Activated T-helper 2 cell treated with anti-CD3 and anti-CD28 coated beads, Interferon-gamma antibody, Interleukin-2, Interleukin-4, amounts not matched to agents 10 μg/mL and 5 μg/mL and 100 μg/mL, durations not matched to agents 14 hours and 24 hours and 36 hours (primary cell): ENCODE measurements around the gene NRG3. TPM values are rescaled to one million over a fixed set of nuclear protein-coding genes. Genes with fewer than 3 reads are reported as not detected.

Source experiments
- DNase-seq: peaks from one replicate; pipeline ENCODE4 v3.0.0; 2021; ENCODE audit warnings: low spot score
- H3K27ac Mint-ChIP-seq: one replicate; pipeline ENCODE4 v1.8.0; 2021; ENCODE audit warnings: mixed read lengths
- H3K27me3 Mint-ChIP-seq: one replicate; pipeline ENCODE4 v1.8.0; 2021; ENCODE audit warnings: low read depth, mixed read lengths
- H3K36me3 Mint-ChIP-seq: one replicate; pipeline ENCODE4 v1.8.0; 2021; ENCODE audit warnings: low read depth, mixed read lengths
- H3K4me1 Mint-ChIP-seq: one replicate; pipeline ENCODE4 v1.8.0; 2021; ENCODE audit warnings: low read depth, mixed read lengths
- H3K4me3 Mint-ChIP-seq: one replicate; pipeline ENCODE4 v1.8.0; 2021; ENCODE audit warnings: low read depth, mild to moderate bottlenecking, moderate library complexity, mixed read lengths
- H3K9me3 Mint-ChIP-seq: one replicate; pipeline ENCODE4 v1.8.0; 2021; ENCODE audit warnings: mixed read lengths
- intact Hi-C: fragments of 100-400 bp; cut with micrococcal nuclease; formaldehyde crosslinking; loops from one replicate; pipeline ENCODE4 v1.15.1; 2023
- total RNA-seq: library from RNA; stranded (reverse); gene quantifications from 2 replicates; pipeline ENCODE4 v1.2.3, GENCODE V29; 2022

The NRG3 gene
- total RNA-seq, 1 donor from 2014 or later, result not detected

DNA sequence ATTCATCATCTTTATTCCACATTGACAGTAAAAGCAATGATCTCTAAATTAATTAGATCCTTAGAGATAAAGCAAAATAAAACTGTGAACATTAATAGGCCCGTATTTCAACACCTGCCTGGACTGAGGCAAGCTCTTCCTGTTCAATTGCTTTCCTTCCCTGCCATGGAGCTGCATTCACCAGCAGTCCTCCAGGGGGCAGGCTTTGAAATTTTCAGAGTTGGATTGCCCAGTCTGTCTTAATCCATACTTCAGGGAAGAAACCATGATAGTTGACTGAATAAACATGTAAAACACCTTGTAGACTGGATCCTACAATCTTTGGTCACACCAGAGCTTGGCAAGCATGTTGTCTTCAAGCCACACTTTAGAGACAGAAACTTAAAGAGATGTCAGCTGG lies 936.6 kb downstream of the NRG3 start:
- Mint-ChIP-seq H3K9me3 (peaks cover 4% of the 10 kb centered on the region), H3K4me3 (no peak overlapping the region), H3K27ac (no peak overlapping the region), H3K4me1 (no peaks in the 10 kb centered on the region), H3K27me3 (no peaks in the 10 kb centered on the region), H3K36me3 (no peaks in the 10 kb centered on the region)
- DNase-seq, result no peak
- intact Hi-C loops, result no loop called here

DNA sequence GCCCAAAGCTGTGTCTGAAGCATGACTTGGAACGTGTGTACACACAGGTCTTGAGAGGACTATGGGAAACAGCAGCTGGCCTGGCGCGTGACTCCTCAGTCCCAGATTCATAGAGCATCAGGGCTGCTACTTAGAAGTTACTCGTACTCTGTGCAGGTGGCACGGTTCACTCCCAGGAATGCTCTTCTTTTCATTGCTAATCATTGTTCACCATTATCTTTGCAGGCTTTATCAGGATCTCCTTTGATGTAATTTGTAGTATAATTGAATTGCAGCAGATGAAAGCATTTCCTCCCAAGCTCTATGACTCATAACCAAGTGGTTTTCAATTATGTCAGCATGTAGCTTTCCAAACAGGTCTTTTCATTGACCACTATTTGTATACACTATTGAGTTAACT lies 938.9 kb downstream of the NRG3 start:
- no peaks in the 10 kb centered on the region for H3K36me3 Mint-ChIP-seq
- no peak overlapping the region for H3K4me3 Mint-ChIP-seq
- H3K4me1 Mint-ChIP-seq, result no peaks in the 10 kb centered on the region
- peaks cover 8% of the 10 kb centered on the region for H3K9me3 Mint-ChIP-seq
- no peak overlapping the region for H3K27ac Mint-ChIP-seq
- DNase-seq, result no peak
- no peaks in the 10 kb centered on the region for H3K27me3 Mint-ChIP-seq
- intact Hi-C loops, result no loop called here

GRCh38 chr10:82814635-82815034 lies 939.6 kb downstream of the NRG3 start:
- no peaks in the 10 kb centered on the region for H3K27me3 Mint-ChIP-seq
- no peaks in the 10 kb centered on the region for H3K4me1 Mint-ChIP-seq
- H3K36me3 Mint-ChIP-seq, result no peaks in the 10 kb centered on the region
- intact Hi-C loops, result no loop called here
- peaks cover 8% of the 10 kb centered on the region for H3K9me3 Mint-ChIP-seq
- no peak overlapping the region for H3K4me3 Mint-ChIP-seq
- no peak overlapping the region for H3K27ac Mint-ChIP-seq
- no peak for DNase-seq

DNA sequence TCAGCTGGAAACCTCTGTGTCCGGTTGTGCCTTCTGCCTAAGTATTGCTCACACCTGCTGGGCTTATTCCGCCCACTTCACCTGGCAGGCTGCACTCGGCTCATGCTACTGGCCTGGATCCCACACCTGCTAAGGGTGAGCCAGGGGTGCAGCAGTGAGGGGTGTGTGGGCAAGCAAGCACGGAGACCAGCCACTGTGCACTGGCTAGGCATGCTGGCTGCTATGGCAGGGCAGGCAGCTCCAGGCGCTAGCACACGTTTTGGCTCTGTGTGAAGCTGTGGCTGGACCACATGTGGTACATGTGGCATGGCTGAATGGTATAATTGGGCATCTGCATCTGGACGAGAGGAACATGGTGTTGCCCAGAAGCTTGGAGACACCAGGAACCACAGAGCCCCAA lies 940.7 kb downstream of the NRG3 start:
- intact Hi-C loops, result no loop called here
- Mint-ChIP-seq H3K9me3 (peaks cover 8% of the 10 kb centered on the region), H3K36me3 (no peaks in the 10 kb centered on the region)

GRCh38 chr10:82817676-82818422 lies 942.9 kb downstream of the NRG3 start:
- Mint-ChIP-seq H3K4me3 (no peak overlapping the region), H3K27me3 (no peaks in the 10 kb centered on the region), H3K36me3 (no peaks in the 10 kb centered on the region), H3K9me3 (peaks cover 12% of the 10 kb centered on the region), H3K27ac (no peak overlapping the region), H3K4me1 (no peaks in the 10 kb centered on the region)
- intact Hi-C loops, result no loop called here
- DNase-seq, result no peak

More for the DNA sequence above, 940.7 kb downstream of the NRG3 start:
- no peaks in the 10 kb centered on the region for H3K4me1 Mint-ChIP-seq
- no peak for DNase-seq
- H3K27me3 Mint-ChIP-seq, result no peaks in the 10 kb centered on the region
- H3K4me3 Mint-ChIP-seq, result no peak overlapping the region
- no peak overlapping the region for H3K27ac Mint-ChIP-seq

GRCh38 chr10:82821043-82821442 lies 946.0 kb downstream of the NRG3 start:
- Mint-ChIP-seq H3K4me1 (no peaks in the 10 kb centered on the region), H3K36me3 (no peaks in the 10 kb centered on the region), H3K9me3 (peaks cover 8% of the 10 kb centered on the region), H3K27ac (no peak overlapping the region), H3K4me3 (no peak overlapping the region), H3K27me3 (no peaks in the 10 kb centered on the region)
- no peak for DNase-seq
- intact Hi-C loops, result no loop called here

GRCh38 chr10:82826132-82826531 lies 951.1 kb downstream of the NRG3 start:
- intact Hi-C loops, result no loop called here
- H3K27ac Mint-ChIP-seq, result no peak overlapping the region
- no peaks in the 10 kb centered on the region for H3K36me3 Mint-ChIP-seq
- peaks cover 2% of the 10 kb centered on the region for H3K9me3 Mint-ChIP-seq
- H3K4me1 Mint-ChIP-seq, result no peaks in the 10 kb centered on the region
- DNase-seq, result no peak
- no peak overlapping the region for H3K4me3 Mint-ChIP-seq
- no peaks in the 10 kb centered on the region for H3K27me3 Mint-ChIP-seq

GRCh38 chr10:82827901-82828300 lies 952.9 kb downstream of the NRG3 start:
- intact Hi-C loops, result no loop called here
- no peak for DNase-seq
- no peaks in the 10 kb centered on the region for H3K9me3 Mint-ChIP-seq
- H3K27me3 Mint-ChIP-seq, result no peaks in the 10 kb centered on the region
- no peaks in the 10 kb centered on the region for H3K4me1 Mint-ChIP-seq
- no peak overlapping the region for H3K4me3 Mint-ChIP-seq
- H3K27ac Mint-ChIP-seq, result no peak overlapping the region
- H3K36me3 Mint-ChIP-seq, result no peaks in the 10 kb centered on the region

GRCh38 chr10:82847242-82847641 lies 972.2 kb downstream of the NRG3 start:
- DNase-seq, result no peak
- Mint-ChIP-seq H3K27ac (no peak overlapping the region), H3K36me3 (no peaks in the 10 kb centered on the region), H3K27me3 (no peaks in the 10 kb centered on the region), H3K4me3 (no peak overlapping the region), H3K4me1 (no peaks in the 10 kb centered on the region), H3K9me3 (peaks cover 22% of the 10 kb centered on the region)
- intact Hi-C loops, result no loop called here

DNA sequence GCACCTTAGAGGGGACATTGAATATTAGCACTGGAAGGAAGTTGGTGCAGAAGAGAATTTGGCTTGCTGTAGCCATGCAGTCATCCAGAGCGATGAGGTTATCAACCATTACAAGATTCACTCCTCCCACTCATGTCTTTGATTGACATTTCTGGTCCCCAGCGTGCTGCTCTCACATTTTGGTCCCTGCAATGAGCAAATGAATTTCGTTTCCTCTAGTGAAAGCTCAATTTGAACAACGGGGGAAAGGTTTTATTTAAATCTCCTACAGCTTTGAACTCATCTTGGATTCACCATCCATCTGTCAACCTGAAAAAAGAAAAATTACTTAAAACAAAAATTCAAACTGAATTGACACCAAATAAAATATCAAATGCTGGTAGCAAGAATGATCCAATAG lies 975.2 kb downstream of the NRG3 start:
- Mint-ChIP-seq H3K27me3 (no peaks in the 10 kb centered on the region), H3K4me3 (no peak overlapping the region), H3K4me1 (no peaks in the 10 kb centered on the region), H3K36me3 (no peaks in the 10 kb centered on the region), H3K9me3 (peaks cover 33% of the 10 kb centered on the region), H3K27ac (no peak overlapping the region)
- intact Hi-C loops, result no loop called here
- DNase-seq, result no peak

GRCh38 chr10:82856957-82857613 lies 982.1 kb downstream of the NRG3 start:
- Mint-ChIP-seq H3K4me3 (no peak overlapping the region), H3K27ac (no peak overlapping the region), H3K4me1 (no peaks in the 10 kb centered on the region)

DNA sequence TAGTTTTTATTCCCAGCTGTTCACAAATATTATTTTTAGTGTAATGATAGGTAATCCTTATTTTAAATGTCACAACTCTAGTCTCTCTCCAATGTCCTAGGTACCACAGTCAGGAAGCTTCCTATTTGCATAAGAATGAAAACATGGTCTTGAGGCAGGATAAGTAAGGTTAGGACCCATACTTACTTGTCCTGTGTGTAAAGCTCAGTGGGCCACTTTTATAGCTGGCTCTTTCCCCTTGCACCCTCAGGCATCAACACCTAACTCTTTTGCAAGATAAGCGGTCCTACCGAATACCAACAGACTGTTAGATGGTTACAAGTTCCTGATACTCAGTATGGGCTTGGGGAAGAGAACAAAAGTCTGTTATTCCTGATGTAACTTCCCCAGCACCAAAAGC lies 986.9 kb downstream of the NRG3 start:
- Mint-ChIP-seq H3K27me3 (no peaks in the 10 kb centered on the region), H3K4me1 (no peaks in the 10 kb centered on the region), H3K36me3 (no peaks in the 10 kb centered on the region), H3K9me3 (peaks cover 14% of the 10 kb centered on the region), H3K4me3 (no peak overlapping the region), H3K27ac (no peak overlapping the region)
- intact Hi-C loops, result no loop called here
- DNase-seq, result no peak

More at GRCh38 chr10:82856957-82857613, 982.1 kb downstream of the NRG3 start:
- Mint-ChIP-seq H3K27me3 (no peaks in the 10 kb centered on the region), H3K36me3 (no peaks in the 10 kb centered on the region), H3K9me3 (peaks cover 25% of the 10 kb centered on the region)
- intact Hi-C loops, result no loop called here
- no peak for DNase-seq

- Mint-ChIP-seq H3K27ac (no peak overlapping the region), H3K4me3 (no peak overlapping the region), H3K27me3 (no peaks in the 10 kb centered on the region), H3K4me1 (no peaks in the 10 kb centered on the region), H3K9me3 (peaks cover 10% of the 10 kb centered on the region), H3K36me3 (no peaks in the 10 kb centered on the region)
- no peak for DNase-seq
- intact Hi-C loops, result no loop called here
Measured at GRCh38 chr10:82865366-82865765, 990.4 kb downstream of the NRG3 start.
